ENCODE results near the gene TBC1D17.

The TBC1D17 gene

DNA sequence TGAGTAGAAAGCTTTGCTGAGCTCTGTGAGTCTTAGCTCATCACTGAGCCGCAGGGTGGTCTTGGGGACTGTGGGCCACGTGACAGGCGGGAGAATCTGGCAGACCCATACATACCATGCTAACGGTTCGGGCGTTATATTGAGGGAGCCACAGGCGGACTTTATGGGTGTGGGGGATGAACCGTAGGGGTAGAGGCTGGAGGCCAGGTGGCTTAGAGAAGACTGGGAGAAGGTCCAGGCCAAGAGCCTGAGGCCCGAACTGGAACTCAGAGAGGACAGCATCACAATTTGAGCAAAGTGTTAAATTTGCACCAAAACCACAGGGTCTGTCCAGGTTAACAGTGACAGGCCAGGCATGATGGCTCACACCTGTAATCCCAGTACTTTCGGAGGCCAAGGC, 36.2 kb downstream of the TBC1D17 start:
- Histone ChIP-seq H3F3A (ENCODE audit: control insufficient read depth, insufficient read depth) (0 out of 2 replicates have a peak, but pooled peaks cover 2% of the 10 kb centered on the region), H3K36me3 (ENCODE audit: control insufficient read depth, low read length) (peaks cover 91% of the 10 kb centered on the region), H3K79me2 (ENCODE audit: control insufficient read depth, low read length) (peaks cover 92% of the 10 kb centered on the region)

DNA sequence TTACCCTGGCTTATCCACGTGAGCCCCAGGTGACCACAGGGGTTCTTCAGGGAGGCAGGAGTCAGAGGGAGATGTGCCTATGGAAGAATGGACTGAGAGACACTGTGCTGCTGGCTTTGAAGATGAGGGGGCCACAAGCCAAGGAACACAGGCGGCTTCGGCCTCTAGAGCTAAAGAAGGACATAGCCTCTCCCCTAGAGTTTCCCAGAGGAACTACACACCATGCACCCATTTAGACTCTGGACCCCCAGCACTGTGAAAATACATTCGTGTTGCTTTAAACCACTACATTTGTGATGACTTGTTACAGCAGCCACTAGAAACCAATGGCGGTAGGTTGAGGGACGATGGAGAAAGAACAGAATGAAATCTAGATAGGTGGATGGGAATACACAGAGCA, 37.8 kb downstream of the TBC1D17 start:
- H3K36me3 ChIP-seq (ENCODE audit: control insufficient read depth, low read length) = peaks cover 82% of the 10 kb centered on the region
- no peaks in the 10 kb centered on the region for H3K9me2 ChIP-seq (replicated peaks; ENCODE audit: control insufficient read depth, low read length)
- H3K27me3 ChIP-seq (ENCODE audit: control insufficient read depth, low read length) = no peaks in the 10 kb centered on the region
- TF ChIP-seq, protein P1, sequence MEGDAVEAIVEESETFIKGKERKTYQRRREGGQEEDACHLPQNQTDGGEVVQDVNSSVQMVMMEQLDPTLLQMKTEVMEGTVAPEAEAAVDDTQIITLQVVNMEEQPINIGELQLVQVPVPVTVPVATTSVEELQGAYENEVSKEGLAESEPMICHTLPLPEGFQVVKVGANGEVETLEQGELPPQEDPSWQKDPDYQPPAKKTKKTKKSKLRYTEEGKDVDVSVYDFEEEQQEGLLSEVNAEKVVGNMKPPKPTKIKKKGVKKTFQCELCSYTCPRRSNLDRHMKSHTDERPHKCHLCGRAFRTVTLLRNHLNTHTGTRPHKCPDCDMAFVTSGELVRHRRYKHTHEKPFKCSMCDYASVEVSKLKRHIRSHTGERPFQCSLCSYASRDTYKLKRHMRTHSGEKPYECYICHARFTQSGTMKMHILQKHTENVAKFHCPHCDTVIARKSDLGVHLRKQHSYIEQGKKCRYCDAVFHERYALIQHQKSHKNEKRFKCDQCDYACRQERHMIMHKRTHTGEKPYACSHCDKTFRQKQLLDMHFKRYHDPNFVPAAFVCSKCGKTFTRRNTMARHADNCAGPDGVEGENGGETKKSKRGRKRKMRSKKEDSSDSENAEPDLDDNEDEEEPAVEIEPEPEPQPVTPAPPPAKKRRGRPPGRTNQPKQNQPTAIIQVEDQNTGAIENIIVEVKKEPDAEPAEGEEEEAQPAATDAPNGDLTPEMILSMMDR (IDR thresholded peaks at IDR 0.05; ENCODE audit: low read depth, low read length, poor library complexity, severe bottlenecking) = peak; percentile 39
- no peak for TF ChIP-seq EZH2phosphoT487 (IDR thresholded peaks at IDR 0.05; ENCODE audit: borderline replicate concordance, low read length)
- no peak overlapping the region for H3K27ac ChIP-seq (ENCODE audit: low read depth, low read length)
- peaks cover 25% of the 10 kb centered on the region; the same call in 1 of the 2 replicates for H4K20me1 ChIP-seq (ENCODE audit: control insufficient read depth, insufficient read depth, low read depth, low read length)
- peaks cover 91% of the 10 kb centered on the region for H3K79me2 ChIP-seq (ENCODE audit: control insufficient read depth, low read length)
- no peaks in the 10 kb centered on the region for H3K9me3 ChIP-seq (ENCODE audit: control insufficient read depth, insufficient read depth, low read length)
- no peak overlapping the region for H3K4me2 ChIP-seq (ENCODE audit: low read length)
- peaks cover 34% of the 10 kb centered on the region for H3K4me1 ChIP-seq (ENCODE audit: control insufficient read depth, low read length)
- no peak overlapping the region for H3K4me3 ChIP-seq (ENCODE audit: low read length)
- H3F3A ChIP-seq (ENCODE audit: control insufficient read depth, insufficient read depth) = 0 out of 2 replicates have a peak, but pooled peaks cover 2% of the 10 kb centered on the region

More for the DNA sequence above, 36.2 kb downstream of the TBC1D17 start:
- TF ChIP-seq, protein P1 (IDR thresholded peaks at IDR 0.05; ENCODE audit: low read depth, low read length, poor library complexity, severe bottlenecking) = no peak
- no peak for TF ChIP-seq EZH2phosphoT487 (IDR thresholded peaks at IDR 0.05; ENCODE audit: borderline replicate concordance, low read length)
- peaks cover 25% of the 10 kb centered on the region; the same call in 1 of the 2 replicates for H4K20me1 ChIP-seq (ENCODE audit: control insufficient read depth, insufficient read depth, low read depth, low read length)
- H3K4me2 ChIP-seq (ENCODE audit: low read length) = no peak overlapping the region
- H3K27me3 ChIP-seq (ENCODE audit: control insufficient read depth, low read length) = no peaks in the 10 kb centered on the region
- H3K9me3 ChIP-seq (ENCODE audit: control insufficient read depth, insufficient read depth, low read length) = no peaks in the 10 kb centered on the region
- no peak overlapping the region for H3K27ac ChIP-seq (ENCODE audit: low read depth, low read length)
- peaks cover 50% of the 10 kb centered on the region for H3K4me1 ChIP-seq (ENCODE audit: control insufficient read depth, low read length)
- no peaks in the 10 kb centered on the region for H3K9me2 ChIP-seq (replicated peaks; ENCODE audit: control insufficient read depth, low read length)
- H3K4me3 ChIP-seq (ENCODE audit: low read length) = no peak overlapping the region

DNA sequence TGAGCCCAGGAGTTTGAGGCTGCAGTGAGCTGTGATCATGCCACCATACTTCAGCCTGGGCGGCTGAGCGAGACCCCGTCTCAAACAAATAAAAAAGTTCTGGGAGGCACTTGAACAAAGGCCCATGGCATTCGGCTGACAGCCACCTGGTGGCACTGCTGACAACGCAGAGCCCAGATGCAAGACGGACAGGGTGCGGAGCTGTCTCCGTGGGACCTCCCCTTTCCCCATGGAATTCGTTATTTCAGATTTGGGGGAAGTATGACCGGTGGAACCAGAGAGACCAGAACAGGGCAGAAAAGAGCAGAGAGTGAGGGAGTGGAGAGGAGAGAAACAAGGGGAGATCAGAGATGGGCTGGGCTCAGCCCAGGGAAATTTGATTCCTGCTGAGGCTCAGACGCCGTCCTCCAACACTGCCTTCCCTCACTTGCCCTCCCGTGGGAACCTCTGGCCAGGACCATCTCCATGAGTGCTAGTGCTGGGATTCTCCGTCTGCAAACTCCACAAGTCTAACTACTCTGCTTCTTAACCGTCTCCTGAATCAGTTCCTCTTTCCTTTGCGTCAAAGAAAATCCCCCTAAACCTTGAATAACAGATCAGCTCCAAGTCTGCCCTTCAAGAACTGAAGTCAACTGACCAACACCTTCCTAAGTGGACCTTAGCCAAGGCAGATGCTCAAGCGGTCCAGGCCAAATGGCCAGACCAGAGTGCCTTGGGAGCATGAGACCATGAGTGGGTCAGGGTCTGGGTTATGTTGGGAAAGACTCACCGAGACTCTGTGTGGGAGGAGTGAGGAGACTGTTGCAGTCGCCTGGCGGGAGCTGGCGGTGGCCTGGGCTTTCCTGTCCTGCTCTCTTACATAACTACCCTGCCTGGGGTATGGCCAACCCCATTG, 39.6 kb downstream of the TBC1D17 start:
- H3F3A ChIP-seq (ENCODE audit: control insufficient read depth, insufficient read depth) = 0 out of 2 replicates have a peak, but pooled peaks cover 2% of the 10 kb centered on the region
- no peaks in the 10 kb centered on the region for H3K9me2 ChIP-seq (replicated peaks; ENCODE audit: control insufficient read depth, low read length)
- TF ChIP-seq, protein P1 (IDR thresholded peaks at IDR 0.05; ENCODE audit: low read depth, low read length, poor library complexity, severe bottlenecking) = no peak
- no peak for TF ChIP-seq EZH2phosphoT487 (IDR thresholded peaks at IDR 0.05; ENCODE audit: borderline replicate concordance, low read length)
- no peak overlapping the region for H3K4me2 ChIP-seq (ENCODE audit: low read length)
- peaks cover 23% of the 10 kb centered on the region; the same call in 1 of the 2 replicates for H4K20me1 ChIP-seq (ENCODE audit: control insufficient read depth, insufficient read depth, low read depth, low read length)
- no peak overlapping the region for H3K4me3 ChIP-seq (ENCODE audit: low read length)
- H3K36me3 ChIP-seq (ENCODE audit: control insufficient read depth, low read length) = peaks cover 84% of the 10 kb centered on the region
- no peaks in the 10 kb centered on the region for H3K9me3 ChIP-seq (ENCODE audit: control insufficient read depth, insufficient read depth, low read length)
- H3K4me1 ChIP-seq (ENCODE audit: control insufficient read depth, low read length) = peaks cover 21% of the 10 kb centered on the region
- H3K79me2 ChIP-seq (ENCODE audit: control insufficient read depth, low read length) = peaks cover 94% of the 10 kb centered on the region
- no peak overlapping the region for H3K27ac ChIP-seq (ENCODE audit: low read depth, low read length)
- no peaks in the 10 kb centered on the region for H3K27me3 ChIP-seq (ENCODE audit: control insufficient read depth, low read length)
